HepG2 (cell line): ENCODE results near the gene CDC42EP4. TPM values are rescaled to one million over a fixed set of nuclear protein-coding genes. Genes with fewer than 3 reads are reported as not detected.

Experiments used
- CHD2 ChIP-seq: IDR thresholded peaks from 2 replicates; pipeline ENCODE4 v1.6.1; 2011; ENCODE audit warnings: low read depth, low read length, improper control_type of control experiment
- EEA1 ChIP-seq: sonication (generic); formaldehyde crosslinking; IDR thresholded peaks from 2 replicates; pipeline ENCODE4 v1.5.1; 2020; ENCODE audit warnings: mild to moderate bottlenecking, missing genetic modification reagents, borderline replicate concordance
- HNF4G ChIP-seq, 2 experiments: sonication (generic) in 1 of 2; formaldehyde crosslinking in 1 of 2; IDR thresholded peaks; 2 replicates each; pipeline versions ENCODE4 v1.4.0 to v1.6.1; 2011 to 2020; ENCODE audit warnings: borderline replicate concordance in 2 of 2, low read depth in 2 of 2, mild to moderate bottlenecking in 2 of 2, low read length in 1 of 2, missing genetic modification reagents in 1 of 2, moderate library complexity in 1 of 2
- RFX3 ChIP-seq: IDR thresholded peaks from 2 replicates; pipeline ENCODE4 v1.6.1; 2016; ENCODE audit warnings: missing biosample characterization, missing genetic modification reagents
- SALL1 ChIP-seq: sonication (generic); formaldehyde crosslinking; IDR thresholded peaks from 2 replicates; pipeline ENCODE4 v1.8.0; 2022; ENCODE audit warnings: mild to moderate bottlenecking, missing genetic modification reagents
- SSRP1 ChIP-seq: IDR thresholded peaks from 2 replicates; pipeline ENCODE4 v1.6.1; 2016; ENCODE audit warnings: control low read depth
- ZNF124 ChIP-seq: sonication (generic); formaldehyde crosslinking; IDR thresholded peaks from 2 replicates; pipeline ENCODE4 v1.4.0; 2020; ENCODE audit warnings: missing genetic modification reagents
- ZNF367 ChIP-seq: sonication (generic); formaldehyde crosslinking; IDR thresholded peaks from 2 replicates; pipeline ENCODE4 v1.4.0; 2020; ENCODE audit warnings: missing genetic modification reagents, borderline replicate concordance
- ZNF563 ChIP-seq: sonication (generic); formaldehyde crosslinking; IDR thresholded peaks from 2 replicates; pipeline ENCODE4 v1.8.0; 2022; ENCODE audit warnings: mild to moderate bottlenecking, moderate library complexity, missing genetic modification reagents
- ZSCAN22 ChIP-seq: sonication (generic); formaldehyde crosslinking; IDR thresholded peaks from 2 replicates; pipeline ENCODE4 v1.4.0; 2020; ENCODE audit warnings: mild to moderate bottlenecking, missing genetic modification reagents
- polyA plus RNA-seq, 8 experiments: library from polyadenylated mRNA; depleted of rRNA in 3 of 8; stranded (reverse) in 7 of 8; unstranded in 1 of 8; fragments of >200 nt; fragmentation: Illumina TruSeq in 4 of 8; extraction: Trizol in 4 of 8; gene quantifications; 2 replicates each; pipeline versions ENCODE4 v1.2.1 to v1.2.3, GENCODE V29; 2011 to 2016; ENCODE audit warnings: low read depth in 4 of 8, missing spikeins in 1 of 8, mixed read lengths in 1 of 8; ENCODE audit not compliant: insufficient read depth in 1 of 8
- total RNA-seq, 5 experiments: library from RNA; depleted of rRNA; stranded (reverse); fragments of >200 nt; fragmentation: Illumina TruSeq; extraction: Trizol; gene quantifications; 2 replicates each; pipeline ENCODE4 v1.2.3, GENCODE V29; 2016; ENCODE audit warnings: low read depth in 1 of 5
- TF ChIP-seq, protein P1 (sequence below), 2 experiments: fragments of 450-650 bp in 1 of 2; sonication (generic) in 1 of 2; formaldehyde crosslinking in 1 of 2; IDR thresholded peaks; 2 replicates each; pipeline versions ENCODE4 v1.6.1 to v1.8.0; 2016 to 2022; ENCODE audit warnings: antibody characterized with exemption in 1 of 2, mild to moderate bottlenecking in 1 of 2, missing genetic modification reagents in 1 of 2
- TF ChIP-seq, protein P2 (sequence below): fragments of 450-650 bp; IDR thresholded peaks from 2 replicates; pipeline ENCODE4 v1.6.1; 2017; ENCODE audit warnings: mild to moderate bottlenecking
- TF ChIP-seq, protein P3 (sequence below): sonication (generic); formaldehyde crosslinking; IDR thresholded peaks from 2 replicates; pipeline ENCODE4 v1.4.0; 2020; ENCODE audit warnings: missing genetic modification reagents, borderline replicate concordance

CDC42EP4 gene
- total and polyA plus RNA-seq, 2 of the 13 experiments (the other 11 are each of a cell fraction or from before 2014, with no cell fraction given): 19.0 to 54.0 TPM

DNA sequence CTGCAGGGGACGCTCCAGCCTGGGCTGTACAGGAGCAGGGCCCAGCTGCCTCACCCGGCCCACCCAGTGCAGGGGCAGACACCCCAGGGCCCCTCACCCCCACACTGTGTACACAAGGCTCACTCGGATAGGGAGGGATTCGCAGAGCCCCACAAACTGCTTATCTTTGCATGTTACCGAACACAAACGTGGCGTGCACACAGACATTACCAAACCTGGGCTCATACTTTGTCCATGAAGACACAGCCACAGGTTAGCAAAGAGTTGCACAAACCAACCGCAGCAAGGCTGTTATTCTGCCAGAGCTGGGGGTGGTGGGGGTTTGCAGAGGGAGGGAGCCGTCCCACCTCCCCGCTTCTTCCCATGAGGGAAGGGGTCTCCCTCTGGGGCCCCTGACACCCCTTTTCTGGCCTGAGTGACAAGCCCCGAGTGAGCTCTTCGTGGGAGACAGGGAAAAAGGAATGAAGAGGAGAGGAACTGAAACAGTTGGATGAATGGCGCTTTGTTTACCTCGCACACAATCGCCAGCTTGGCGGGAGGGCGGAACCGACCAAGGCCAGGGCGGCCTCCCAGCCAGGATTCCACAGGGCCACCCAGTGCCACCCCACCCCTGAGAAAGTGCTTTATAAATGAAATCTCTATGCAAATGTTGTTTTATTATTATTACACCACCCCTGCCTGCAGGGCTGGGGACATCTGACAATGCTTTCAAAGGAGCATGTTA is 49.7 kb downstream of the CDC42EP4 start (continued):
- TF ChIP-seq, protein P1, sequence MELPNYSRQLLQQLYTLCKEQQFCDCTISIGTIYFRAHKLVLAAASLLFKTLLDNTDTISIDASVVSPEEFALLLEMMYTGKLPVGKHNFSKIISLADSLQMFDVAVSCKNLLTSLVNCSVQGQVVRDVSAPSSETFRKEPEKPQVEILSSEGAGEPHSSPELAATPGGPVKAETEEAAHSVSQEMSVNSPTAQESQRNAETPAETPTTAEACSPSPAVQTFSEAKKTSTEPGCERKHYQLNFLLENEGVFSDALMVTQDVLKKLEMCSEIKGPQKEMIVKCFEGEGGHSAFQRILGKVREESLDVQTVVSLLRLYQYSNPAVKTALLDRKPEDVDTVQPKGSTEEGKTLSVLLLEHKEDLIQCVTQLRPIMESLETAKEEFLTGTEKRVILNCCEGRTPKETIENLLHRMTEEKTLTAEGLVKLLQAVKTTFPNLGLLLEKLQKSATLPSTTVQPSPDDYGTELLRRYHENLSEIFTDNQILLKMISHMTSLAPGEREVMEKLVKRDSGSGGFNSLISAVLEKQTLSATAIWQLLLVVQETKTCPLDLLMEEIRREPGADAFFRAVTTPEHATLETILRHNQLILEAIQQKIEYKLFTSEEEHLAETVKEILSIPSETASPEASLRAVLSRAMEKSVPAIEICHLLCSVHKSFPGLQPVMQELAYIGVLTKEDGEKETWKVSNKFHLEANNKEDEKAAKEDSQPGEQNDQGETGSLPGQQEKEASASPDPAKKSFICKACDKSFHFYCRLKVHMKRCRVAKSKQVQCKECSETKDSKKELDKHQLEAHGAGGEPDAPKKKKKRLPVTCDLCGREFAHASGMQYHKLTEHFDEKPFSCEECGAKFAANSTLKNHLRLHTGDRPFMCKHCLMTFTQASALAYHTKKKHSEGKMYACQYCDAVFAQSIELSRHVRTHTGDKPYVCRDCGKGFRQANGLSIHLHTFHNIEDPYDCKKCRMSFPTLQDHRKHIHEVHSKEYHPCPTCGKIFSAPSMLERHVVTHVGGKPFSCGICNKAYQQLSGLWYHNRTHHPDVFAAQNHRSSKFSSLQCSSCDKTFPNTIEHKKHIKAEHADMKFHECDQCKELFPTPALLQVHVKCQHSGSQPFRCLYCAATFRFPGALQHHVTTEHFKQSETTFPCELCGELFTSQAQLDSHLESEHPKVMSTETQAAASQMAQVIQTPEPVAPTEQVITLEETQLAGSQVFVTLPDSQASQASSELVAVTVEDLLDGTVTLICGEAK (IDR thresholded peaks at IDR 0.05): no peak
- TF ChIP-seq, protein P1 (CRISPR knock-in tag; IDR thresholded peaks at IDR 0.05): no peak
- TF ChIP-seq, protein P2, sequence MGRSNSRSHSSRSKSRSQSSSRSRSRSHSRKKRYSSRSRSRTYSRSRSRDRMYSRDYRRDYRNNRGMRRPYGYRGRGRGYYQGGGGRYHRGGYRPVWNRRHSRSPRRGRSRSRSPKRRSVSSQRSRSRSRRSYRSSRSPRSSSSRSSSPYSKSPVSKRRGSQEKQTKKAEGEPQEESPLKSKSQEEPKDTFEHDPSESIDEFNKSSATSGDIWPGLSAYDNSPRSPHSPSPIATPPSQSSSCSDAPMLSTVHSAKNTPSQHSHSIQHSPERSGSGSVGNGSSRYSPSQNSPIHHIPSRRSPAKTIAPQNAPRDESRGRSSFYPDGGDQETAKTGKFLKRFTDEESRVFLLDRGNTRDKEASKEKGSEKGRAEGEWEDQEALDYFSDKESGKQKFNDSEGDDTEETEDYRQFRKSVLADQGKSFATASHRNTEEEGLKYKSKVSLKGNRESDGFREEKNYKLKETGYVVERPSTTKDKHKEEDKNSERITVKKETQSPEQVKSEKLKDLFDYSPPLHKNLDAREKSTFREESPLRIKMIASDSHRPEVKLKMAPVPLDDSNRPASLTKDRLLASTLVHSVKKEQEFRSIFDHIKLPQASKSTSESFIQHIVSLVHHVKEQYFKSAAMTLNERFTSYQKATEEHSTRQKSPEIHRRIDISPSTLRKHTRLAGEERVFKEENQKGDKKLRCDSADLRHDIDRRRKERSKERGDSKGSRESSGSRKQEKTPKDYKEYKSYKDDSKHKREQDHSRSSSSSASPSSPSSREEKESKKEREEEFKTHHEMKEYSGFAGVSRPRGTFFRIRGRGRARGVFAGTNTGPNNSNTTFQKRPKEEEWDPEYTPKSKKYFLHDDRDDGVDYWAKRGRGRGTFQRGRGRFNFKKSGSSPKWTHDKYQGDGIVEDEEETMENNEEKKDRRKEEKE: no peak
- TF ChIP-seq RFX3 (CRISPR knock-in tag): no peak
- 0 out of 2 replicates have a peak, but pooled peaks have one; percentile 7 for TF ChIP-seq CHD2
- peak; percentile 42; the same call in 1 of the 2 replicates for TF ChIP-seq HNF4G (IDR thresholded peaks at IDR 0.05; ENCODE audit: borderline replicate concordance, low read depth, low read length)
- TF ChIP-seq HNF4G (CRISPR knock-in tag; IDR thresholded peaks at IDR 0.05; ENCODE audit: borderline replicate concordance, low read depth): 0 out of 2 replicates have a peak, but pooled peaks have one; percentile 6
- TF ChIP-seq SALL1 (CRISPR knock-in tag): peak; percentile 73
- TF ChIP-seq ZNF124 (CRISPR knock-in tag): no peak; the same call in 1 of the 2 replicates
- peak; percentile 74; the same call in 1 of the 2 replicates for TF ChIP-seq EEA1 (CRISPR knock-in tag)
- TF ChIP-seq ZSCAN22 (CRISPR knock-in tag): peak; percentile 63; the same call in 1 of the 2 replicates
- TF ChIP-seq, protein P3, sequence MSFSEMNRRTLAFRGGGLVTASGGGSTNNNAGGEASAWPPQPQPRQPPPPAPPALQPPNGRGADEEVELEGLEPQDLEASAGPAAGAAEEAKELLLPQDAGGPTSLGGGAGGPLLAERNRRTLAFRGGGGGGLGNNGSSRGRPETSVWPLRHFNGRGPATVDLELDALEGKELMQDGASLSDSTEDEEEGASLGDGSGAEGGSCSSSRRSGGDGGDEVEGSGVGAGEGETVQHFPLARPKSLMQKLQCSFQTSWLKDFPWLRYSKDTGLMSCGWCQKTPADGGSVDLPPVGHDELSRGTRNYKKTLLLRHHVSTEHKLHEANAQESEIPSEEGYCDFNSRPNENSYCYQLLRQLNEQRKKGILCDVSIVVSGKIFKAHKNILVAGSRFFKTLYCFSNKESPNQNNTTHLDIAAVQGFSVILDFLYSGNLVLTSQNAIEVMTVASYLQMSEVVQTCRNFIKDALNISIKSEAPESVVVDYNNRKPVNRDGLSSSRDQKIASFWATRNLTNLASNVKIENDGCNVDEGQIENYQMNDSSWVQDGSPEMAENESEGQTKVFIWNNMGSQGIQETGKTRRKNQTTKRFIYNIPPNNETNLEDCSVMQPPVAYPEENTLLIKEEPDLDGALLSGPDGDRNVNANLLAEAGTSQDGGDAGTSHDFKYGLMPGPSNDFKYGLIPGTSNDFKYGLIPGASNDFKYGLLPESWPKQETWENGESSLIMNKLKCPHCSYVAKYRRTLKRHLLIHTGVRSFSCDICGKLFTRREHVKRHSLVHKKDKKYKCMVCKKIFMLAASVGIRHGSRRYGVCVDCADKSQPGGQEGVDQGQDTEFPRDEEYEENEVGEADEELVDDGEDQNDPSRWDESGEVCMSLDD (CRISPR knock-in tag): peak; percentile 97
- TF ChIP-seq ZNF563 (CRISPR knock-in tag): no peak
- 0 out of 2 replicates have a peak, but pooled peaks have one; percentile 23 for TF ChIP-seq SSRP1 (CRISPR knock-in tag)
- TF ChIP-seq ZNF367 (CRISPR knock-in tag): no peak
